SW480 (cell line): ENCODE results near the gene RPS21.

ENCODE experiments used
- DNase-seq: peaks from one replicate; pipeline ENCODE4 v3.0.0-alpha.2; 2016; ENCODE audit warnings: low spot score

The RPS21 gene

GRCh38 chr20:62354031-62354808 is 32.7 kb upstream of the RPS21 start:
- DNase-seq: no peak

GRCh38 chr20:62354811-62355341 is 32.0 kb upstream of the RPS21 start:
- no peak for DNase-seq

- DNase-seq: peak; percentile 60
Measured at GRCh38 chr20:62355516-62355877, 31.4 kb upstream of the RPS21 start.

- DNase-seq: no peak
Measured at GRCh38 chr20:62355878-62356588, 30.9 kb upstream of the RPS21 start.

GRCh38 chr20:62356589-62357186 is 30.2 kb upstream of the RPS21 start:
- DNase-seq: no peak

GRCh38 chr20:62357187-62357667 is 29.7 kb upstream of the RPS21 start:
- DNase-seq: peak; percentile 74

- DNase-seq: no peak
Measured at GRCh38 chr20:62357681-62358080, 29.2 kb upstream of the RPS21 start.

- DNase-seq: peak; percentile 85
Measured at GRCh38 chr20:62358171-62359042, 28.5 kb upstream of the RPS21 start.

- peak; percentile 98 for DNase-seq
Measured at GRCh38 chr20:62359043-62359490, 27.8 kb upstream of the RPS21 start.

GRCh38 chr20:62359491-62360121 is 27.3 kb upstream of the RPS21 start:
- DNase-seq: peak; percentile 94

- peak; percentile 74 for DNase-seq
Measured at GRCh38 chr20:62360854-62361798, 25.8 kb upstream of the RPS21 start.

GRCh38 chr20:62361799-62362589 is 24.9 kb upstream of the RPS21 start:
- peak; percentile 94 for DNase-seq

- DNase-seq: no peak
Measured at GRCh38 chr20:62362590-62362940, 24.3 kb upstream of the RPS21 start.

- DNase-seq: peak; percentile 55
Measured at GRCh38 chr20:62362991-62363919, 23.6 kb upstream of the RPS21 start.

GRCh38 chr20:62363920-62364851 is 22.7 kb upstream of the RPS21 start:
- peak; percentile 56 for DNase-seq

GRCh38 chr20:62364911-62365736 is 21.8 kb upstream of the RPS21 start:
- DNase-seq: peak; percentile 70
